LoVo (cell line): Measurements from ENCODE around the gene R3HDM4.

Source experiments
- DNase-seq: peaks from one replicate; pipeline ENCODE4 v3.0.0-alpha.2; 2016; ENCODE audit warnings: low spot score

The R3HDM4 gene

GRCh38 chr19:873561-874041 is 39.4 kb downstream of the R3HDM4 start:
- DNase-seq, result no peak

GRCh38 chr19:873084-873483 is 39.9 kb downstream of the R3HDM4 start:
- peak; percentile 19 for DNase-seq

DNA sequence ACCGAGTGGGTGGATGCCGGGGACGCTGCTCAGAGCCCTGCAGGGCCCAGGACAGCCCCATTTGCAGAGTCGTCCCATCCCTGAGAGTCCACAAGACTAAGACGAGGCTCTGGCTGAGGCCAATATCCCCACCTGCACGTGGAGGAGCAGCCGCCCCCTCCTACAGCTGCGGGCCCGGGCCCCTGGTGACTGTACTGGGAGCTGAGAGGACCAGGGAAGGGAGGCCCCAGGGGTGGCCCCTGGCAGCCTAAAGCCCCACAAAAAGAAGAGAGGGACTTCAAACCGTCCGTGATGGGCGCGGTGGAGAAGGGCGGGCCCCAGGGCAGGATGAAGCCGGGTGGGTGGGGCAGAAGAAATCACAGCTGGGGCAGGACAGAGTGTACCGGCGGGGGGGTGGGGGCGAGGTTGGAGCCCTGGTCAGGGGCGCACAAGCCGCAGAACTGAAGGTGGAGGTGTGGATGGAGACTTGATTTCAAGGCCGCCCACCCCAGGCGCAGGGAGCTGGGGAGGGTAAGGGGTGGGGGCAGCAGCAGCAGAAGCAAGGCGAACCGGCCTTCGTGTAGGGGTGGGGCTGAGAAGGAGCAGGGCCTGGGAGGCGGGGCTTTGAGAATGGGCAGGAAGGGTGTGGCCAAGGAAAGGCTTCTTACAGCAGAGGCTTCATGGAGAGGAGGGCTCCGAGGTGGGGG is 40.6 kb downstream of the R3HDM4 start:
- DNase-seq, result peak; percentile 36

DNA sequence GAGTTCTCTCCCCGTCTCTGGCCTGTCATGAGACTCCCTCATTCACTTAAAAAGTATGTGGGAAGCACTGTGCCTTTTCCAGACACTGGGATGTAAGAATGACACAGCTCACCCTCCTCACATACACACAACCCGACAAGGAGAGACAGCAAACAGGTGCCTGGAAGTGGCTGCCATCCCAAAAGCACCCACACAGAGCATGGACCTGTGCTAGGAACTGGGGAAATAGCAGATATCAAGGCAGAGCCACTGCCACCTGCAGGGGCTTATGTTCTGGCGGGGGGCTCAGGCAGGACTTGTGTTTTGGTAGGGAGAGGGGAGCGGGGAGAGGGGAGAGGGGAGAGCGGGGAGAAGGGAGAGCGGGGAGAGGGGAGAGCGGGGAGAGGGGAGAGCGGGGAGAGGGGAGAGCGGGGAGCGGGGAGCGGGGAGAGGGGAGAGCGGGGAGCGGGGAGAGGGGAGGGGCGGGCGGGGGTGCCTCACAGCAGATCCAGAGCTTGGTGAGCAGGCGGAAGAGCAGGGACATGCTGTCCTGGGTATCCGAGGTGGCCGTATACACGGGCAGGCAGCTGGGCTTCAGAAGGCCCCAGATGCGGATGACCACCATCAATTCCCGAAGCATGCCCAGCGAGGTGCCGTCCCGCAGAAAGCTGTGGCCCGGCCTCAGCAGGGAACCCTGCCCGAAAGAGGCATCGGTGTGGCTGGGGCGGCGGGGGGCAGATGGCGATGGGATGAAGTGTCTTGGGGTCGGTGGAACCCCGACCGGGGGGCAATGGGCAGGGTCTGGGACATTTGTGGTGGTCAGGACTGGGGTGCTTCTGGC is 41.4 kb downstream of the R3HDM4 start:
- no peak for DNase-seq

- DNase-seq, result no peak
Observed at GRCh38 chr19:870963-871401, 42.0 kb downstream of the R3HDM4 start.

- DNase-seq, result no peak
Observed at GRCh38 chr19:870314-870713, 42.7 kb downstream of the R3HDM4 start.

GRCh38 chr19:869245-870177 is 43.5 kb downstream of the R3HDM4 start:
- peak; percentile 27 for DNase-seq

DNA sequence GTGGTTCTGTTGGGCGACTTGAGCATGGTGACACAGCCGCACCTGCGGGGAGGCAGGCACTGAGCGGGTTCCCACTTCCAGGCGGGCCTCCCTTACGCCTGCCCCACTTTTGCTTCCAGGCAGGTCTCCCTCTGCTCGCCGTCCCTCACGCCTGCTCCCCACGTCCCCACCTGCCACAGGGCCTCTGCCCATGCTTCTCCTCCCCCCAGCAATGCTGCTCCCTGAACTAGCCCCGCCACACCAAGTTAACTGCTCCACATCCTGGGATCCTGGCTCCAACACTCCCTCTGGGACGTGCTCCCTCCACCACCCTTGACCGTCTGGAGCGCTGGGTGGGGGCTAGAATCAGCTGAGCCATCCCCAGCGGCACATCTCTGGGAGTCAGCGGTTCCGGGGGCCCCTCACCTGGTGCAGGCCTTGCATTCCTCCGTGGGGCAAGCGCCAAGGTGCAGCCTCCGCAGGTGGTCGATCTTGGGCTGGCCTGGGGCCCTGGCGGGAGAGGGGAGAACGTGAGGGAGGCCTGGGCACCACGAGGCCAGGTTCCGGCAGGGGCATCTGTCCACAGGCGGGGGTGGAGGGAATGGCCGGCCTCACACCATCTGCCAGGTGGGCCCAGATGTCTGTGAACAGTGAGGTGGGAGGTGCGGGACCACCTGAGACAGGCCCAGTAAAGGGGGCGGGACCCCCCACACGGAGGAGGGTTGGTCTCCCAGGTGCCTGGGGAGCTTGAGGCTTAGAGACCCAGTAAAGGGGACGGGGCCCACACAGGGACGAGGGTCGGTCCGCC is 44.4 kb downstream of the R3HDM4 start:
- no peak for DNase-seq

DNA sequence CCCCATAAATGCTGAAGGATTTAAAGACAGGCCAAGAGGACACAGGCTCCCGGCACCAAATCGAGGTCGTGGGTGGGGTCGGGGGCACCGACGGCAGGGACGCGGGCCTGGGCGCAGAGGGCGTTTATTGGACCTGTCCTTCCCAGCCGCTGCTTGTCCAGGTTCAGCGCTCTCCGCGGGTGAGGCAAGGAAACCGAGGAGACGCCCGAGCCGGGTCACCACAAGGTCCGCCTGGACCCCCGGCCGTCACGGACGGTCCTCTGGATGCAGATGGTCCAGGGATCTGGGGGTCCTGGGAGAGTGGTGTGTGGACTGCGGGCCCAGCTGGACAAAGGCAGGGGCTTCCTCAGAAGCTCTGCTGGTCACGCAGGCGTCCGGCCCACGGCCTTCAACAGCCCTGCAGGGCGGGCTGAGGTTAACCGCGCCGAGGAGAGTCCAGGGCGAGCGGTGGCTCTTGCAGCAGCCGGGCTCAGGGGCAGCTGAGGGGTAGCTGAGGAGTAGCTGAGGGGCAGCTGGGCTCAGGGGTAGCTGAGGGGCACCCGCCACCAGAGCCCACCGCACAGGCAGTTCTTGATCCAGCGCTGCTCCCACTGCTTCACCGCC is 45.1 kb downstream of the R3HDM4 start:
- DNase-seq, result no peak

DNA sequence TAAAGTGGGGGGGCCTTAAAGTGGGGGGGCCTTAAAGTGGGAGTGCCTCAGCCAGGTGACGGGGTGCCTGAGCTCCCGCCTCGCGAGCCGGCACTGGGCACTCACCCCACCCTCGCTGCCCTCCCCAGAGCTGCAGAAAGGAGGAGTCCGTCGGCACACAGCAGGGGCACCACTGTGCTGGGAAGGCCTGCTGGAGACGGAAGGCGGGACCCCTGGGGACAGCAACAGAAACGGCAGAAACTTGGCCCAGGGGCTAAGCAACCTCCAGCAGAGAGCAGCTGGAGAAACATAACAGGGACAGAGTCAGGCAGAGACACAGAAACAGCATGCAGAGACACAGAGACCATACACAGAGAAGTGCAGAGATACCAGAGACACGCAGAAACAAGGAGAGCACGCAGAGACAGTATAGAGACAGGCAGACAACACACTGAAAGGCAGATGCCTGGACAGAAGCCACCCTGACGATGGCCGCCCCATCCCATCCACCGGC is 45.7 kb downstream of the R3HDM4 start:
- DNase-seq, result no peak

DNA sequence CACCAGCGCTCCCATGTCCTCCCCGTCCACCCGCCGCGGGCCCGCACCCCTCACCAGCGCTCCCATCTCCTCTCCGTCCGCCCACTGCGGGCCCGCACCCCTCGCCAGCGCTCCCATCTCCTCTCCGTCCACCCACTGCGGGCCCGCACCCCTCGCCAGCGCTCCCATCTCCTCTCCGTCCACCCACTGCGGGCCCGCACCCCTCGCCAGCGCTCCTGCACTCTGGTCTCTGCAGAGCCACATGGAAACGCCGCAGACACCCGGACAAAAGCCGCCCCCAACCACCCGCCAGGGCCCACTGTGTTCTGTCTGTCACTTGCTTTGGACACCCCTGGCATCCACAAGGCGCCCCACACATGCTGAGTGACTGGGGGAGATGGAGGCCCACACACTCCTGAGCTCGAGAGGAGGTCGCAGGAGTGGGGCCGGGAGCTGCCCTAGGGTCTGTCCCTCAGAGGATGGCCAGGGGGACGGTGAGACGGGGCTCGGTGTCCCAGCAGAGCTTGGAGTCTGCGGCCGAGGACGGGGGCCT is 46.2 kb downstream of the R3HDM4 start:
- DNase-seq, result no peak

DNA sequence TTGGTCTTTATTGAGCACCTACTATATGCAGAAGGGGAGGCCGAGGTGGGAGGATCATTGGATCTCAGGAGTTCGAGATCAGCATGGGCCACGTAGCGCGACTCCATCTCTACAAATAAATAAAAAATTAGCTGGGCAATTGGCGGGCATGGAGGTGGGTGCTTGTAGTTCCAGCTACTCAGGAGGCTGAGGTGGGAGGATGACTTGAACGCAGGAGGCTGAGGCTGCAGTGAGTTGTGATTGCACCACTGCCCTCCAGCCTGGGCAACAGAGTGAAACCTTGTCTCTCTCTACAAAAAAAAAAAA is 49.8 kb downstream of the R3HDM4 start:
- DNase-seq, result no peak

DNA sequence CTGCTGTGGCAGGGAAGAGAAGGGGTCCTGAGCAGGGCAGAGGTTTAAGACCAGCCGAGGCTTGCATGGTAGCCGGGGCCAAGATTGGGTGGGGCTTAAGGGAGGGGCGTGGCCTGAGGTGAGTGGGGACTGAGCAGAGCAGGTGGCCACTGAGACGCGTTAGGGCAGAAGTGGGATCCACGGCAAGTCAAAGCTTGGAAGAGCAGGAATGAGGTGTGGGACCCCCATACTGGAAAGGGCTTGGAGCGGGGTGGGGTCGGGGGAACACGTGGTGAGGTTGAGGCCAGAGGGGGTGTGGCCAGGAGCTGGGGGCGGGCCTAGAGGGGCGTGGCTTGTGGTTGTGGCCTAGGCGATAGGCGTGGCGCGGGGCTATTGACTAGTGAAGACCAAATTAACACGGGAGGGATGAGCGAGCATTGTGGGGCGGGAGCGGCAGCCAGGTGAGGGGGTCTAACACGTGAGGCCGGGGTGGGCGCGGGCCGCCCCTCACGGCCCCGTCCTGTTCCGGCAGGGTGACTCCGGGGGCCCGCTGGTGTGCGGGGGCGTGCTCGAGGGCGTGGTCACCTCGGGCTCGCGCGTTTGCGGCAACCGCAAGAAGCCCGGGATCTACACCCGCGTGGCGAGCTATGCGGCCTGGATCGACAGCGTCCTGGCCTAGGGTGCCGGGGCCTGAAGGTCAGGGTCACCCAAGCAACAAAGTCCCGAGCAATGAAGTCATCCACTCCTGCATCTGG is 50.3 kb downstream of the R3HDM4 start:
- DNase-seq, result no peak

- DNase-seq, result peak; percentile 18
Observed at GRCh38 chr19:861756-862580, 51.1 kb downstream of the R3HDM4 start.

DNA sequence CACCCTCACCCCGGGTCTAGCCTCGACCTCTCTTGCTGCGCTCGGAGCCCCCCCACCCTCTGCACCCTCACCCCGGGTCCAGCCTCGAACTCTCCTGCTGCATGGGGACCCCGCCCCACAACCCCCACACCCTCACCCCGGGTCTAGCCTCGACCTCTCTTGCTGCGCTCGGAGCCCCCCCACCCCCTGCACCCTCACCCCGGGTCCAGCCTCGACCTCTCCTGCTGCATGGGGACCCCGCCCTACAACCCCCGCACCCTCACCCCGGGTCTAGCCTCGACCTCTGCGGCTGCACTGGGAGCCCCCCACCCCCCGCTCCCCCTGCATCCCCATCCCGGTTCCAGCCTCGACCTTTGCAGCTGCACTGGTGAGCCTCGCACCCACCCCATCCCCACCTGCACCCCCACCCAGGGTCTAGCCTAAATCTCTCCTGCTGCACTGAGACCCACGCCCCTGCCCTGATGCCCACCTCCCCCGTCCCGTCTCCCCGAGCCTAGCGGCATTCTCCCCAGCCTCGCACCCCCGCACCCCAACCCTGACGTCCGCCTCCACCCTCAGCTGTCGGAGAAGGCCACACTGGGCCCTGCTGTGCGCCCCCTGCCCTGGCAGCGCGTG is 51.8 kb downstream of the R3HDM4 start:
- no peak for DNase-seq

- peak; percentile 36 for DNase-seq
Observed at GRCh38 chr19:858868-859843, 53.9 kb downstream of the R3HDM4 start, which contains the start of gene CFD. Gene CFD, plus strand, starts transcription at chr19:859664. Its CDS starts 26 bp downstream, at chr19:859690.

- no peak for DNase-seq
Observed at GRCh38 chr19:858284-858683, 54.7 kb downstream of the R3HDM4 start.
